Choroid plexus epithelial cell (primary cell): ENCODE measurements around the gene EPHB6.

Experiments
- DNase-seq: peaks from one replicate; pipeline ENCODE4 v3.0.0-alpha.2; 2010; ENCODE audit warnings: low read depth
- H3K4me3 ChIP-seq: 2 replicates; pipeline ENCODE4 v1.5.1; 2011; ENCODE audit warnings: low read depth, mild to moderate bottlenecking, control low read depth, low read length, moderate library complexity
- TF ChIP-seq, protein P1 (sequence below): conservative IDR thresholded peaks from 2 replicates; pipeline ENCODE4 v1.5.1; 2011; ENCODE audit warnings: low read depth, mild to moderate bottlenecking, control low read depth, inconsistent platforms, low read length, moderate library complexity

Gene EPHB6

DNA sequence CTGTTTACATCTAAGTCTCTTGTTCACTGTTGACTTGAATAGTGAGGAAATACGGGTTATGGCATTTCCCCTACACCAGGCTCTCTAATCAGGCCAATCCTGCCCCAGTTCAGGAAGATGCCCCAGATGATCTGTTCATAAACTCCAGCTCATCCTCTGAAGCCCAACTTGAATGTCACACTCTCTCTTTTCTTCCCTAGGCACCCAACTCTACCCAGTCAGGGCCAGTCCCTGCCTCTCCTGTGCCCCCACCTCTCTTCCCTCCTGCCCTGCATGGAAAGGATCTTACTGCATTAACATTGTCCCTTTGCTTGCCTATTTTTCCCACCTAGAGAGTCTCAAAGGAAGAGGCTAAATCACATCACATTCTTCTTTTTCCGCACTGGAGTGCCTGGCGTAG is 41.3 kb downstream of the EPHB6 start:
- no peak for DNase-seq
- TF ChIP-seq, protein P1, sequence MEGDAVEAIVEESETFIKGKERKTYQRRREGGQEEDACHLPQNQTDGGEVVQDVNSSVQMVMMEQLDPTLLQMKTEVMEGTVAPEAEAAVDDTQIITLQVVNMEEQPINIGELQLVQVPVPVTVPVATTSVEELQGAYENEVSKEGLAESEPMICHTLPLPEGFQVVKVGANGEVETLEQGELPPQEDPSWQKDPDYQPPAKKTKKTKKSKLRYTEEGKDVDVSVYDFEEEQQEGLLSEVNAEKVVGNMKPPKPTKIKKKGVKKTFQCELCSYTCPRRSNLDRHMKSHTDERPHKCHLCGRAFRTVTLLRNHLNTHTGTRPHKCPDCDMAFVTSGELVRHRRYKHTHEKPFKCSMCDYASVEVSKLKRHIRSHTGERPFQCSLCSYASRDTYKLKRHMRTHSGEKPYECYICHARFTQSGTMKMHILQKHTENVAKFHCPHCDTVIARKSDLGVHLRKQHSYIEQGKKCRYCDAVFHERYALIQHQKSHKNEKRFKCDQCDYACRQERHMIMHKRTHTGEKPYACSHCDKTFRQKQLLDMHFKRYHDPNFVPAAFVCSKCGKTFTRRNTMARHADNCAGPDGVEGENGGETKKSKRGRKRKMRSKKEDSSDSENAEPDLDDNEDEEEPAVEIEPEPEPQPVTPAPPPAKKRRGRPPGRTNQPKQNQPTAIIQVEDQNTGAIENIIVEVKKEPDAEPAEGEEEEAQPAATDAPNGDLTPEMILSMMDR = no peak
- no peak overlapping the region for H3K4me3 ChIP-seq

DNA sequence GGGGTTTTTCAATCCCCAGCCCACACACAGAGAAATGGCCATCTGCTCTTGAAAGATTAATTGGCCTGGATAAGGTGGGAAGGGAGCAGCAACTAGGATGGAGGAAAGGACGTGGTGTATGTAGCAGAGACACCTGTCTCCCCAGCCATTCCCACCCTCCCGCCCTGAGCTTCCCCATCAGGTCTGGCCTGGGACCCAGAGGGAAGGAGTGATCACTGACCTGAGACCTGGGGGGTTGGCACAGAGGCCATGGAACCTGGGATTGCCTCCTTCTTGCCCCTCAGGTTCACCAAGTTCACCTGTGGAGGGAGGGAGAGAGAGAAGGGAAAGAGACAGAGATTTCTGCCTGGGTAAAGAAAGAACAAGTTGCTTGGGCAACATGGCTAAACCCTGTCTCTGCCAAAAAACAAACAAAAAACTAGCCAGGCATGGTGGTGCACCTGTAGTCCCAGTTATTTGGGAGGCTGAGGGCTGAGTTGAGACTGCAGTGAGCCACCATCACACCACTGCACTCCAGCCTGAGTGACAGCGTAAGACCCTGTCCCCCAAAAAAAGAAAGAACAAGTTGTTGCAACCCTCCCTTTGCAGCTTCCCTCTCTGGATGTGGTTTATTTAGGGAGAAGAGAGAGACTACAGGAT is 42.0 kb downstream of the EPHB6 start:
- H3K4me3 ChIP-seq = no peak overlapping the region
- TF ChIP-seq, protein P1 = no peak
- DNase-seq = no peak

DNA sequence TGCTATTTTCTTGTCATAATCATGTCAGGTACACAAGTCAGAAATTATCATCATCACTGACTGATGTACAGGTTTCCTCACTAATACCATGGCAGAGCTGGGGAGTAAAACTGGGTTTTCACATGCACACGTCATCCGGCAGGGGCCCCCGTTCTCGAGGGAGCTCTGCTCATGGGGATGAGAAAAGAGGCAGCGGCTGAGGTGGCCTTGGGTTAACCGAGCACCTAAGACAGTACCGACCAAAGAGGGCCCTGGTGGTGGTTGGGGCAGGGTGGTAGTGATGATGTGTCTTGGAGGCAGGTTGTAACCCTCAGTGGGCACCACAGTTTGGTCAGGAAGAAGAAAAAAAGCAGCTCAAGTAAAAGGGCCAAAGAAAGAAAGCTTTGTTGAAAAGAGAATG is 42.8 kb downstream of the EPHB6 start:
- TF ChIP-seq, protein P1 = no peak
- DNase-seq = no peak
- H3K4me3 ChIP-seq = no peak overlapping the region

DNA sequence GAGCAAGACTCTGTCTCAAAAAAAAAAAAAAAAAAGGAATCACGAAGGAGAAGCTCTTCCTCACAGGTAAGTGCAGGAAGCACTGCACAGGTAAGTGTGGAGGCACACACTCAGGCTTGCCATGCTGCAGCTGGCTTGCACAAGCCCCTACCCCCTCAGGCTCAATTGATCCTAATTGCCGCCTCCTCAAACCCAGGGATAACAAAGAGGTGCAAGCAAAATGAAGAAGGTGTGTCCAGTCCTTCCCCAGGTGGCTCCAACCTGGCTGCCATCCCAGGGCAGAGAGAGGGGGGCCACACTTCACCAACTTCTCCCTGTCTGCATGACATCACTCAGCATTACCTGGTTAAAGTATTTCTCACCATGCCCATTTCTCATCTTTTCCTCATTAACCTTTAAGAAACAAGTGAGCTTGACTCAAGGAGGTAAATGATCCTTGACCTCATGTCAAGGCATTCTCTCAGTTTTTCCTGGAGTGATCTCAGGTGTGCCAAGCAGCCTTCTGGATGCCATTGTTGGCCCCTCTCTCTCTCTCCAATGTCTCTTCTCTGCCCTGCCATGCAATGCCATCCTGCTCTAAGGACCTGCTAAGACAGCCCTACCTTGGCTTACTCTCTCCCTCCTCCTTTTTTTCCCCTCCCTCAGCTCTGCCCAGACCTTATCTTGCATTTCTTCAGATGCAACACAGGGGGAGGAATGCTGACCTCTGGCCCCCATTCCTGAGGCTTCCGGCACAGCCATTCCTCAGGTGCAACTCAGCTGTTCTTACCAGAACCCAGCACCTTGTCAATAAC is 43.7 kb downstream of the EPHB6 start:
- no peak for DNase-seq
- TF ChIP-seq, protein P1 = no peak
- H3K4me3 ChIP-seq = no peak overlapping the region

DNA sequence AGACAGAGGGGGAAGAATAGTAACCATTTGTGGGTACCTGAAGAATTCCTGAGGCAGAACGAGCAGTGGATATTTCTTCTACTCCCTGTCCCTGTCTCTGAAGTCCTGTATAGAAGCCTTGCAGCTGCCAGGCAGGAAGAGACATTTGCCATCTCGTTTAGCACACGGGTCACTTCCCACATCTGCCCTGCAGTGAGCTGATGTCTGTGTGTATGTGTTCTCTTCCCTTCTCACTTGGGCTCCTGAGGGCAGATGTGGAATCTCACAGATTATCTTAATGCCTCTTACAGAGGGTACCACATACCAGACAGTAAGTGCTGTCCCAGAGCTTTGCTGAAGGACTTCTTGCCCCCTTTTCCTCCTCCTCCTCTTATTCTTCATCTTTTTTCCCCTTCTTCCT is 44.8 kb downstream of the EPHB6 start:
- no peak overlapping the region for H3K4me3 ChIP-seq
- TF ChIP-seq, protein P1 = no peak
- DNase-seq = no peak

DNA sequence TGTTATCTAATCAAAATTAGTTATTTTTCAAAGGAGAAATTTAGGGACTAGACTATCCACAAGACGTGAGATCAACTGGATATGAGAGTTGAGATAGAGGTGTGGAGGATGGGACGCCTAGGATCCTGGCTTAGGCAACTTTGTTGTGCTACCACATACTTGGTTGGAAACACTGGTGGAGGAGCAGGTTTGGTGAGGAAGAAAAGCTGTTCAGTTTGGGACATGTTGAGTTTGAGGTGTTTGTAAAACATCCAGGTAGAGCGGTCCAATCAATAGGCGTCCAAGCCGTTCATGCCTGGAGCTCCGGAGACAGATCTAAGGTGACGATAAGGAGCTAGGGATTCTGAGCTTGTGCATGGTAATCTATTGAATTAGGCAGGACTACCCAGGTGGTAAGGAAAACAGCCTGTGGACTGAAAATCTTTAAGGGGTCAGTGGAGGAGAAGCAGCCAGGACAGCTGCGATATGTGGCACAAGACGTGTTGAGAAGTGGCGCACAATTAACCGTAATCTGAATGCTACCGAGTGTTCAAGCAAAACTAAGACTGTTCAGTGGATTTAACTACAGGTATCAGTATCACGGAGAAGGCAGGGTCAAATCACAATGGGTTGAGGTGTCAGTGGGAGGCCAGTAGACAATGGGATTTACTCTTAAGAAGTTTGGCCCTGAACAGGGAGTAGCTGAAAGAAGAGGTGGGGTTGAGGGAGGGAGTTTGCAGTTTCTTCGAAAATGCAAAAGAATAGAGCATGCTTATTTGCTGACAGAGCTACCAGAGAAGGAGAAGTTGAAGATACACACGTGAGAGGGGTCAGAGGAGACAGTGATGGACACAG is 46.8 kb downstream of the EPHB6 start:
- no peak overlapping the region for H3K4me3 ChIP-seq
- TF ChIP-seq, protein P1 = no peak
- DNase-seq = no peak
